ENCODE results near the gene OR5K3. TPM values are rescaled to one million over a fixed set of nuclear protein-coding genes. Genes with fewer than 3 reads are reported as not detected.

The OR5K3 gene
- total and polyA plus RNA-seq, 10 donors: not detected

GRCh38 chr3:98353554-98353953 is 36.9 kb upstream of the OR5K3 start, which contains the start of gene OR5K4:
Gene OR5K4 (plus strand): TSS chr3:98353854. CDS start chr3:98353854, 0 bp downstream.
- Histone ChIP-seq H3K27ac (no peak within 1 kb of the TSS), H3K4me3 (no peak within 1 kb of the TSS), H3K27me3 (replicated peaks in 1 of 7) (no peaks in the 10 kb centered on the region), H3K4me1 (no peaks in the 10 kb centered on the region), H3K36me3 (no peaks in the 10 kb centered on the region), H3K9me3 (peaks cover 0 to 10% (median 8%) of the 10 kb centered on the region in 8 donors)
- no peak for DNase-seq
- 80 to 93% (median 82%) methylated on average over 2 of the region's 2 CpGs for WGBS, 5 donors
- no peak for TF ChIP-seq POLR2AphosphoS5 (IDR thresholded peaks at IDR 0.05)
- TF ChIP-seq CTCF (IDR thresholded peaks at IDR 0.05 in 8 of 11, conservative IDR thresholded peaks at IDR 0.05 in 3 of 11): no peak
- no peak for TF ChIP-seq POLR2A (IDR thresholded peaks at IDR 0.05)
- intact Hi-C loops (cut with DNase I; ENCODE audit: low total_unique reads): no loop called here

DNA sequence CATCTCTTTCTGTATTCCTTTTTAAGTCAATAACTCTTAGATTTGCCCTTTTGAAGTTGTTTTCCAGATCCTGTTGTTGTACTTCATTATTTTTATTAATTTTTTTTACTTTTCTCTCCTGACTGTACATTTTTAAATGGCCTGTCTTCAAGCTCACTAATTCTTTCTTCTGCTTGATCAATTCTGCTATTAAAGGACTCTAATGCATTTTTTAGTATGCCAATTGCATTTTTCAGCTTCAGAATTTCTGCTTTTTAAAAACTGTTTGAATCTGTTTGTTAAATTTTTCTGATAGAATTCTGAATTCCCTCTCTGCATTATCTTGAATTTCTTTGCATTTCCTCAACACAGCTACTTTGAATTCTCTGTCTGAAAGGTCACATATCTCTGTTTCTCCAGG is 31.2 kb upstream of the OR5K3 start:
- Histone ChIP-seq H3K9me3 (peaks cover 0 to 39% (median 28%) of the 10 kb centered on the region in 8 donors), H3K4me3 (no peak overlapping the region), H3K36me3 (no peaks in the 10 kb centered on the region), H3K27me3 (replicated peaks in 1 of 7) (no peaks in the 10 kb centered on the region), H3K27ac (no peak overlapping the region), H3K4me1 (no peaks in the 10 kb centered on the region)
- DNase-seq: no peak
- no peak for TF ChIP-seq POLR2A (IDR thresholded peaks at IDR 0.05)
- no peak for TF ChIP-seq POLR2AphosphoS5 (IDR thresholded peaks at IDR 0.05)
- TF ChIP-seq CTCF (IDR thresholded peaks at IDR 0.05 in 8 of 11, conservative IDR thresholded peaks at IDR 0.05 in 3 of 11): no peak
- intact Hi-C loops (cut with DNase I; ENCODE audit: low total_unique reads): no loop called here

- Histone ChIP-seq H3K27me3 (replicated peaks in 1 of 7) (no peaks in the 10 kb centered on the region), H3K4me3 (no peak overlapping the region), H3K27ac (no peak overlapping the region), H3K9me3 (peaks cover 0 to 39% (median 28%) of the 10 kb centered on the region in 8 donors), H3K4me1 (no peaks in the 10 kb centered on the region), H3K36me3 (no peaks in the 10 kb centered on the region)
- TF ChIP-seq POLR2AphosphoS5 (IDR thresholded peaks at IDR 0.05): no peak
- intact Hi-C loops (cut with DNase I; ENCODE audit: low total_unique reads): no loop called here
- DNase-seq: no peak
- 33 to 100% (median 65%) methylated on average over 1 of the region's 1 CpG for WGBS, 5 donors
These were observed 30.3 kb upstream of the OR5K3 start for GRCh38 chr3:98359993-98360675.

DNA sequence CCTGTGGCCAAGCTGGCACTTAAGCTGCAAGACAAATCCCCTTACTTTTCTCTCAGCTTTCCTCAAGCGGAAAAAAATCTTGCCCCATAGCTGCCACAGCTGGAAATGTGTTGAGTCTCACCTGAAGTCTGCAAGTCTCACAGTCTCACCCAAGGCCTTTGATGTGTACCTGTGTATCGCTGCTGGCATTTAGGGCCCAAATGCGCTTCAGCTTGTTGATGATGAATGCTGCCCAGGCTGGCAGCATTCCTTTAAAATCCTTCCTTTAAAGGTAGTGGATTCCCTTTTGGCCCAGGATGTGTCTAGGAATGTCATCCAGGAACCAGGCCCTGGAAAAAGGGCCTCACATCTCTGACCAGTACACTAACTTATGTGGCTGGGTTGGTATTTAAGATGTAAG is 29.8 kb upstream of the OR5K3 start:
- TF ChIP-seq POLR2A (IDR thresholded peaks at IDR 0.05) (no peak), CTCF (IDR thresholded peaks at IDR 0.05 in 8 of 11, conservative IDR thresholded peaks at IDR 0.05 in 3 of 11) (no peak), POLR2AphosphoS5 (IDR thresholded peaks at IDR 0.05) (no peak)
- Histone ChIP-seq H3K27me3 (replicated peaks in 1 of 7) (no peaks in the 10 kb centered on the region), H3K4me3 (no peak overlapping the region), H3K36me3 (no peaks in the 10 kb centered on the region), H3K9me3 (peaks cover 0 to 44% (median 30%) of the 10 kb centered on the region in 8 donors), H3K4me1 (no peaks in the 10 kb centered on the region), H3K27ac (no peak overlapping the region)
- 89 to 100% (median 95%) methylated on average over 3 of the region's 3 CpGs for WGBS, 5 donors
- intact Hi-C loops (cut with DNase I; ENCODE audit: low total_unique reads): no loop called here
- no peak for DNase-seq
